Heart left ventricle (tissue), 13 donors: Measurements from ENCODE around the gene JAKMIP1.

ENCODE experiments used
- POLR2A ChIP-seq, 2 donors: fragments of 450-650 bp; IDR thresholded peaks; one replicate each; pipeline ENCODE4 v1.6.1; 2017; ENCODE audit warnings: antibody characterized with exemption in 2 of 2, mild to moderate bottlenecking in 2 of 2, moderate library complexity in 2 of 2
- TF ChIP-seq, protein P1 (sequence below), 12 donors: fragments of 200-600 bp; sonication (generic) in 4 of 12; IDR thresholded peaks; one replicate each; pipeline versions ENCODE4 v1.5.0 to v1.8.0; 2018 to 2022; ENCODE audit warnings: antibody characterized with exemption in 12 of 12, mild to moderate bottlenecking in 5 of 12
- donor health status: ischemic (EF 13 %, LVEDD 7.1; RV severe dilation, severe dysfunction).
- donor health status: DM: no; HTN: yes; CAD: no.
- donor health status: DM: no; HTN: no; CAD: no.
- donor health status: ischemic (EF 25% LVEDD 6.9; RV normal size, moderate dysfunction).
- donor health status: ischemic (EF 25% LVEDD 5.7; RV mildly dilated, moderate dysfunction).
- donor health status: ischemic (EF 35%, LVEDD 5.7; RV mildly dilated, moderate dysfunction).
- donor health status: nonischemic (EF 11% LVEDD 7.7; RV severe dilation, severe dysfunction).
- donor health status: DM: yes; HTN: yes; CAD: no.
- donor health status: PGD.
- donor health status: ischemic (EF 29% LVEDD 5.4; RV normal size, mild dysfunction).
- donor health status: nonischemic (EF 23%, LVEDD 6.1; RV moderate dilation, normal function).

DNA sequence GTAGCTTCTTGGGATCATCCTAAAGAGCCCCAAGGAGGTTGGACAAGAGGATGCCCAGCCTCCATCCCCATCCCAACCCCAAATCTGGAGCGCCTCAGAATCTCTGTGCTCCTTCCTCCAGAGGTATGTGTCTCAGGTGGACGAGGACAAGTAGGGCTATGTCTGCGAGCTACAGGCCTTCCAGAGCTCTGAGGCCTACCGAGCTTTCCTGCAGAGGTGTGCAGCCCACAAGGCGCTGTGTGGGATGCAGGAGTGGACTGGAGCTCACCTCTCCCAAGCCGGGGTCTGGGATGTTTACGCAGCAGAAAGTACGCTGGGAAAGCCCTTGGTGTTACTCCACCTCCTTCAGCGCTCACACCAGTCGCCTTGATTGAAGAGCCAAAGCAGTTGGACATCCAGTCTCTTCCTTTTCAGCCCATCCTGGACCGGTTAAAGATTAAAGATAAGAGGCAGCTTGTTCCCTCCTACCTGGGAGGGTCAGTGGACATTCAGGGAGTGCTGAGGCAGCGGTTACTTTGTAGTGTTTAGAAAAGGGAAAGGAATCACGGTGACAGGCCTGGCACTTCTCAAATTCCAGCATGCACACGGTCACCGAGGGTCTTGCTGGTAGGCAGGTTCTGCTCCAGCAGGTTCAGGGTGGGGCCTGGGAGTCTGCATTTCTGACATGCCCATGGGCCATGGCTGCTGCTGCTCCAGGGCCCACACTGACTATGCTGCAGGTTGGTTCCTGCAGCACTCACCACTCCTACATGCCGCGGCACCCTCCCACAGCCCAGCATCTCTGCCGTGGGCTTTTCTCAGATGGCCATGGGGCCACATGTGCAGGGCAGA lies 29.5 kb upstream of the JAKMIP1 start:
- TF ChIP-seq, protein P1, sequence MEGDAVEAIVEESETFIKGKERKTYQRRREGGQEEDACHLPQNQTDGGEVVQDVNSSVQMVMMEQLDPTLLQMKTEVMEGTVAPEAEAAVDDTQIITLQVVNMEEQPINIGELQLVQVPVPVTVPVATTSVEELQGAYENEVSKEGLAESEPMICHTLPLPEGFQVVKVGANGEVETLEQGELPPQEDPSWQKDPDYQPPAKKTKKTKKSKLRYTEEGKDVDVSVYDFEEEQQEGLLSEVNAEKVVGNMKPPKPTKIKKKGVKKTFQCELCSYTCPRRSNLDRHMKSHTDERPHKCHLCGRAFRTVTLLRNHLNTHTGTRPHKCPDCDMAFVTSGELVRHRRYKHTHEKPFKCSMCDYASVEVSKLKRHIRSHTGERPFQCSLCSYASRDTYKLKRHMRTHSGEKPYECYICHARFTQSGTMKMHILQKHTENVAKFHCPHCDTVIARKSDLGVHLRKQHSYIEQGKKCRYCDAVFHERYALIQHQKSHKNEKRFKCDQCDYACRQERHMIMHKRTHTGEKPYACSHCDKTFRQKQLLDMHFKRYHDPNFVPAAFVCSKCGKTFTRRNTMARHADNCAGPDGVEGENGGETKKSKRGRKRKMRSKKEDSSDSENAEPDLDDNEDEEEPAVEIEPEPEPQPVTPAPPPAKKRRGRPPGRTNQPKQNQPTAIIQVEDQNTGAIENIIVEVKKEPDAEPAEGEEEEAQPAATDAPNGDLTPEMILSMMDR (IDR thresholded peaks at IDR 0.05), result no peak
- TF ChIP-seq POLR2A (IDR thresholded peaks at IDR 0.05), result no peak
